SK-N-SH (cell line): ENCODE measurements around the gene ENKD1. TPM values are rescaled to one million over a fixed set of nuclear protein-coding genes. Genes with fewer than 3 reads are reported as not detected.

Experiments used
- CTCF ChIA-PET: fragments of 300-600, 350-600 bp; formaldehyde crosslinking; extraction: SDS; loops from one replicate; lab custom pipeline; 2021; lab: Yijun Ruan, JAX
- POLR2A ChIA-PET: fragments of 350-600 bp; sonication (Branson Sonifier 250); formaldehyde crosslinking; extraction: SDS; loops from one replicate; lab custom pipeline; 2020; ENCODE audit warnings: antibody characterized with exemption, inconsistent platforms; lab: Yijun Ruan, JAX
- DNase-seq: peaks from one replicate; pipeline ENCODE4 v3.0.0; 2012
- H2AFZ ChIP-seq: fragments of 200-600 bp; sonication (generic); 2 replicates; pipeline ENCODE4 v1.8.1; 2016; ENCODE audit warnings: antibody characterized with exemption, mild to moderate bottlenecking, low read depth
- H3F3A ChIP-seq: fragments of 200-600 bp; sonication (generic); replicated peaks from 2 replicates; pipeline ENCODE3; 2016; ENCODE audit warnings: antibody characterized with exemption, mild to moderate bottlenecking; ENCODE audit not compliant: insufficient read depth
- H3K27ac ChIP-seq, 2 experiments: fragments of 200-500 bp in 1 of 2; fragments of 200-600 bp in 1 of 2; sonication (Bioruptor generic) in 1 of 2; sonication (generic), shearing (Covaris generic) in 1 of 2; 2 replicates each; pipeline versions ENCODE4 v1.5.1 to v1.6.1; 2014 to 2016; ENCODE audit warnings: low read depth in 2 of 2, inconsistent platforms in 1 of 2, low read length in 1 of 2, mild to moderate bottlenecking in 1 of 2, mixed read lengths in 1 of 2
- H3K27me3 ChIP-seq: fragments of 200-600 bp; sonication (generic), shearing (Covaris generic); 2 replicates; pipeline ENCODE4 v1.6.1; 2016; ENCODE audit warnings: mixed run types; ENCODE audit not compliant: insufficient read depth
- H3K36me3 ChIP-seq, 2 experiments: fragments of 200-500 bp in 1 of 2; fragments of 200-600 bp in 1 of 2; sonication (Bioruptor generic) in 1 of 2; sonication (generic) in 1 of 2; replicated peaks in 1 of 2; 2 replicates each; pipeline versions ENCODE3 to v1.5.1; 2014 to 2016; ENCODE audit warnings: low read length in 1 of 2, mild to moderate bottlenecking in 1 of 2; ENCODE audit not compliant: insufficient read depth in 2 of 2, control insufficient read depth in 1 of 2
- H3K4me1 ChIP-seq, 2 experiments: fragments of 200-500 bp in 1 of 2; fragments of 200-600 bp in 1 of 2; sonication (Bioruptor generic) in 1 of 2; sonication (generic), shearing (Covaris generic) in 1 of 2; 2 replicates each; pipeline versions ENCODE4 v1.5.1 to v1.6.1; 2014 to 2016; ENCODE audit warnings: low read depth in 1 of 2, low read length in 1 of 2, mixed run types in 1 of 2; ENCODE audit not compliant: insufficient read depth in 2 of 2, control insufficient read depth in 1 of 2
- H3K4me2 ChIP-seq: fragments of 200-600 bp; sonication (generic), shearing (Covaris generic); 2 replicates; pipeline ENCODE4 v1.6.1; 2017; ENCODE audit warnings: mixed run types
- H3K4me3 ChIP-seq, 2 experiments: fragments of 200-500 bp in 1 of 2; fragments of 200-600 bp in 1 of 2; sonication (Bioruptor generic) in 1 of 2; sonication (generic), shearing (Covaris generic) in 1 of 2; 2 replicates each; pipeline versions ENCODE4 v1.5.1 to v1.8.1; 2014 to 2016; ENCODE audit warnings: low read depth in 2 of 2, inconsistent platforms in 1 of 2, low read length in 1 of 2, mild to moderate bottlenecking in 1 of 2, mixed read lengths in 1 of 2, moderate library complexity in 1 of 2
- H3K79me2 ChIP-seq: fragments of 200-600 bp; sonication (generic); 2 replicates; pipeline ENCODE4 v1.8.1; 2017; ENCODE audit warnings: mild to moderate bottlenecking; ENCODE audit not compliant: insufficient read depth
- H3K9ac ChIP-seq: fragments of 200-600 bp; sonication (generic); 2 replicates; pipeline ENCODE4 v1.6.1; 2017; ENCODE audit warnings: mixed run types
- H3K9me2 ChIP-seq: fragments of 200-600 bp; sonication (generic); 2 replicates; pipeline ENCODE4 v1.6.1; 2017; ENCODE audit warnings: mixed run types
- H3K9me3 ChIP-seq: fragments of 200-600 bp; sonication (generic); 2 replicates; pipeline ENCODE4 v1.6.1; 2017; ENCODE audit warnings: mixed run types, mild to moderate bottlenecking, moderate library complexity
- H4K20me1 ChIP-seq: fragments of 200-600 bp; sonication (generic); 2 replicates; pipeline ENCODE4 v1.6.1; 2017; ENCODE audit warnings: mild to moderate bottlenecking, mixed run types; ENCODE audit not compliant: insufficient read depth
- CHD2 ChIP-seq: fragments of 150-350 bp; IDR thresholded peaks from 2 replicates; pipeline ENCODE4 v1.6.1; 2018; ENCODE audit warnings: low read length; ENCODE audit not compliant: partially characterized antibody
- FOXJ3 ChIP-seq: sonication (generic); formaldehyde crosslinking; IDR thresholded peaks from 2 replicates; pipeline ENCODE4 v1.5.1; 2020; ENCODE audit warnings: mild to moderate bottlenecking, missing genetic modification reagents
- GABPA ChIP-seq: IDR thresholded peaks from 2 replicates; pipeline ENCODE4 v1.4.0; 2012; ENCODE audit warnings: low read depth, mild to moderate bottlenecking
- MEF2A ChIP-seq: IDR thresholded peaks from 2 replicates; pipeline ENCODE4 v1.4.0; 2012; ENCODE audit warnings: low read depth, borderline replicate concordance
- MXI1 ChIP-seq: IDR thresholded peaks from 2 replicates; pipeline ENCODE4 v1.6.1; 2012; ENCODE audit warnings: mild to moderate bottlenecking, low read depth, low read length, improper control_type of control experiment
- NFIC ChIP-seq: IDR thresholded peaks from 2 replicates; pipeline ENCODE4 v1.4.0; 2012; ENCODE audit warnings: borderline replicate concordance
- NRF1 ChIP-seq: IDR thresholded peaks from 2 replicates; pipeline ENCODE4 v1.6.1; 2012; ENCODE audit warnings: low read depth, mild to moderate bottlenecking, low read length
- RAD21 ChIP-seq: IDR thresholded peaks from 2 replicates; pipeline ENCODE4 v1.6.1; 2012; ENCODE audit warnings: mild to moderate bottlenecking, low read length
- RCOR1 ChIP-seq: fragments of 150-350 bp; IDR thresholded peaks from 2 replicates; pipeline ENCODE4 v1.6.1; 2017; ENCODE audit warnings: antibody characterized with exemption, low read length
- RFX5 ChIP-seq: IDR thresholded peaks from 2 replicates; pipeline ENCODE4 v1.6.1; 2012; ENCODE audit warnings: mild to moderate bottlenecking, improper control_type of control experiment, low read length
- SMC3 ChIP-seq: IDR thresholded peaks from 2 replicates; pipeline ENCODE4 v1.6.1; 2012; ENCODE audit warnings: low read depth, low read length, improper control_type of control experiment
- TEAD4 ChIP-seq: IDR thresholded peaks from 2 replicates; pipeline ENCODE4 v1.4.0; 2012; ENCODE audit warnings: mild to moderate bottlenecking, borderline replicate concordance; ENCODE audit not compliant: insufficient read depth
- YY1 ChIP-seq: IDR thresholded peaks from 2 replicates; pipeline ENCODE4 v1.4.0; 2012; ENCODE audit warnings: low read depth, mild to moderate bottlenecking
- WGBS: methylation state at CpG from one replicate; pipeline ENCODE4 v1.1.6; 2017; ENCODE audit warnings: low lambda C conversion rate; 5-methylcytosine and 5-hydroxymethylcytosine counted together
- polyA plus RNA-seq, 3 experiments: library from polyadenylated mRNA; depleted of rRNA; stranded (reverse); fragments of >200 nt; gene quantifications; 2 replicates each; pipeline ENCODE4 v1.2.3, GENCODE V29; 2012
- TF ChIP-seq, protein P1 (sequence below): fragments of 200-600 bp; sonication (generic); IDR thresholded peaks from 2 replicates; pipeline ENCODE4 v1.6.1; 2017; ENCODE audit warnings: antibody characterized with exemption, mild to moderate bottlenecking, moderate library complexity
- TF ChIP-seq, protein P2 (sequence below): IDR thresholded peaks from 2 replicates; pipeline ENCODE4 v1.6.1; 2012; ENCODE audit warnings: mild to moderate bottlenecking, low read depth, low read length, moderate library complexity
- TF ChIP-seq, protein P3 (sequence below): IDR thresholded peaks from 2 replicates; pipeline ENCODE4 v1.4.0; 2012; ENCODE audit warnings: low read depth, borderline replicate concordance
- TF ChIP-seq, protein P4 (sequence below): IDR thresholded peaks from 2 replicates; pipeline ENCODE4 v1.4.0; 2012; ENCODE audit warnings: low read depth
- TF ChIP-seq, protein P5 (sequence below): IDR thresholded peaks from 2 replicates; pipeline ENCODE4 v1.4.0; 2012; ENCODE audit warnings: low read depth, borderline replicate concordance

The ENKD1 gene
- polyA plus RNA-seq, 1 of the 3 experiments (the other 2 are of a cell fraction), result 21.0 TPM

DNA sequence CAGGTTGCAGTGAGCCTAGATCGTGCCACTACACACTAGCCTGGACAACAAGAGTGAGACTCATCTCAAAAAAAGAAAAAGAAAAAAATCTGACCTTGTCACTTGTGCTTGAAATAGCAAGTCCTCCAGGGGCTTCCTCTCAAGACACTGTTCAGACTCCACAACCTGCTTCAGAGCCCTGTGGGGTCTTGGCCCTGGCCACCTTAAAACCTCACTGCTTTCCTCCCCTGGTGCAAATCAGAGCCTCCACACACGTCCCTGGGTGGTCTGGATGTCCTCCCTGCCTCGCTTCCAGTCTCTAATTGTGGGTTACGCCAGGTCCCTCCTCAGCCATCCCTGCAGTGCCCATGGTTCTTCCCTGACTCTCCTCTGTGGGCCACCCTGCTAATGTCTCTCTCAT lies 11.2 kb downstream of the ENKD1 start (continued):
- TF ChIP-seq, protein P1, sequence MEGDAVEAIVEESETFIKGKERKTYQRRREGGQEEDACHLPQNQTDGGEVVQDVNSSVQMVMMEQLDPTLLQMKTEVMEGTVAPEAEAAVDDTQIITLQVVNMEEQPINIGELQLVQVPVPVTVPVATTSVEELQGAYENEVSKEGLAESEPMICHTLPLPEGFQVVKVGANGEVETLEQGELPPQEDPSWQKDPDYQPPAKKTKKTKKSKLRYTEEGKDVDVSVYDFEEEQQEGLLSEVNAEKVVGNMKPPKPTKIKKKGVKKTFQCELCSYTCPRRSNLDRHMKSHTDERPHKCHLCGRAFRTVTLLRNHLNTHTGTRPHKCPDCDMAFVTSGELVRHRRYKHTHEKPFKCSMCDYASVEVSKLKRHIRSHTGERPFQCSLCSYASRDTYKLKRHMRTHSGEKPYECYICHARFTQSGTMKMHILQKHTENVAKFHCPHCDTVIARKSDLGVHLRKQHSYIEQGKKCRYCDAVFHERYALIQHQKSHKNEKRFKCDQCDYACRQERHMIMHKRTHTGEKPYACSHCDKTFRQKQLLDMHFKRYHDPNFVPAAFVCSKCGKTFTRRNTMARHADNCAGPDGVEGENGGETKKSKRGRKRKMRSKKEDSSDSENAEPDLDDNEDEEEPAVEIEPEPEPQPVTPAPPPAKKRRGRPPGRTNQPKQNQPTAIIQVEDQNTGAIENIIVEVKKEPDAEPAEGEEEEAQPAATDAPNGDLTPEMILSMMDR, result no peak
- no peak for TF ChIP-seq SMC3
- TF ChIP-seq, protein P2, sequence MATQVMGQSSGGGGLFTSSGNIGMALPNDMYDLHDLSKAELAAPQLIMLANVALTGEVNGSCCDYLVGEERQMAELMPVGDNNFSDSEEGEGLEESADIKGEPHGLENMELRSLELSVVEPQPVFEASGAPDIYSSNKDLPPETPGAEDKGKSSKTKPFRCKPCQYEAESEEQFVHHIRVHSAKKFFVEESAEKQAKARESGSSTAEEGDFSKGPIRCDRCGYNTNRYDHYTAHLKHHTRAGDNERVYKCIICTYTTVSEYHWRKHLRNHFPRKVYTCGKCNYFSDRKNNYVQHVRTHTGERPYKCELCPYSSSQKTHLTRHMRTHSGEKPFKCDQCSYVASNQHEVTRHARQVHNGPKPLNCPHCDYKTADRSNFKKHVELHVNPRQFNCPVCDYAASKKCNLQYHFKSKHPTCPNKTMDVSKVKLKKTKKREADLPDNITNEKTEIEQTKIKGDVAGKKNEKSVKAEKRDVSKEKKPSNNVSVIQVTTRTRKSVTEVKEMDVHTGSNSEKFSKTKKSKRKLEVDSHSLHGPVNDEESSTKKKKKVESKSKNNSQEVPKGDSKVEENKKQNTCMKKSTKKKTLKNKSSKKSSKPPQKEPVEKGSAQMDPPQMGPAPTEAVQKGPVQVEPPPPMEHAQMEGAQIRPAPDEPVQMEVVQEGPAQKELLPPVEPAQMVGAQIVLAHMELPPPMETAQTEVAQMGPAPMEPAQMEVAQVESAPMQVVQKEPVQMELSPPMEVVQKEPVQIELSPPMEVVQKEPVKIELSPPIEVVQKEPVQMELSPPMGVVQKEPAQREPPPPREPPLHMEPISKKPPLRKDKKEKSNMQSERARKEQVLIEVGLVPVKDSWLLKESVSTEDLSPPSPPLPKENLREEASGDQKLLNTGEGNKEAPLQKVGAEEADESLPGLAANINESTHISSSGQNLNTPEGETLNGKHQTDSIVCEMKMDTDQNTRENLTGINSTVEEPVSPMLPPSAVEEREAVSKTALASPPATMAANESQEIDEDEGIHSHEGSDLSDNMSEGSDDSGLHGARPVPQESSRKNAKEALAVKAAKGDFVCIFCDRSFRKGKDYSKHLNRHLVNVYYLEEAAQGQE, result no peak
- no peak for TF ChIP-seq GABPA

DNA sequence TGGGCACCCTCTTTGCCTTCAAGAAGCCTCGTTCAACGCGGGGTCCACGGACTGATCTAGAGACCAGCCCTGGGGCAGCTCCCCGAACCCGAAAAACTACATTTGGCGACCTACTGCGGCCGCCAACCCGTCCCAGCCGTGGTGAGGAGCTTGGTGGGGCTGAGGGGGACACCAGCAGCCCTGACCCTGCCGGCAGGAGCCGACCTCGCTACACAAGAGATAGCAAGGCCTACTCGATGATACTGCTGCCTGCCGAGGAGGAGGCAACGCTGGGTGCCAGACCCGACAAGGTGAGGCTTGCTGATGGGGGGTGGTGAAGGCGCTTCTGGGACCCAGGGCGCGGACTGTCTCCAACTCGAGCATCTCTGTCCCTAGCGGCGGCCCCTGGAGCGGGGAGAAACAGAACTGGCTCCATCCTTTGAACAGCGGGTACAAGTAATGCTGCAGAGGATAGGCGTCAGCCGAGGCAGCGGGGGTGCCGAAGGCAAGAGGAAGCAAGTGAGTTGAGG lies 12.1 kb downstream of the ENKD1 start:
- Histone ChIP-seq H3K4me1 (peaks cover 0 to 20% of the 10 kb centered on the region in 2 experiments; a peak in 1 of 4 replicates), H3K27me3 (no peaks in the 10 kb centered on the region), H3K9me3 (no peaks in the 10 kb centered on the region), H3K4me2 (peak overlapping the region; percentile 94; the same call in 1 of the 2 replicates), H3K27ac (no peak overlapping the region), H2AFZ (no peak overlapping the region), H3K79me2 (peaks cover 11% of the 10 kb centered on the region), H3F3A (peaks cover 4% of the 10 kb centered on the region), H3K36me3 (peaks cover 0 to 13% of the 10 kb centered on the region in 2 experiments), H3K4me3 (no peak overlapping the region; a peak in 1 of 4 replicates), H3K9me2 (no peaks in the 10 kb centered on the region), H3K9ac (no peak overlapping the region), H4K20me1 (peaks cover 7% of the 10 kb centered on the region; the same call in 1 of the 2 replicates)
- TF ChIP-seq RFX5 (no peak), CHD2 (no peak), SMC3 (no peak), YY1 (no peak), TEAD4 (no peak), MXI1 (no peak), NRF1 (no peak), MEF2A (no peak), RCOR1 (no peak), FOXJ3 (CRISPR knock-in tag) (no peak), NFIC (no peak), RAD21 (no peak)
- TF ChIP-seq, protein P3, sequence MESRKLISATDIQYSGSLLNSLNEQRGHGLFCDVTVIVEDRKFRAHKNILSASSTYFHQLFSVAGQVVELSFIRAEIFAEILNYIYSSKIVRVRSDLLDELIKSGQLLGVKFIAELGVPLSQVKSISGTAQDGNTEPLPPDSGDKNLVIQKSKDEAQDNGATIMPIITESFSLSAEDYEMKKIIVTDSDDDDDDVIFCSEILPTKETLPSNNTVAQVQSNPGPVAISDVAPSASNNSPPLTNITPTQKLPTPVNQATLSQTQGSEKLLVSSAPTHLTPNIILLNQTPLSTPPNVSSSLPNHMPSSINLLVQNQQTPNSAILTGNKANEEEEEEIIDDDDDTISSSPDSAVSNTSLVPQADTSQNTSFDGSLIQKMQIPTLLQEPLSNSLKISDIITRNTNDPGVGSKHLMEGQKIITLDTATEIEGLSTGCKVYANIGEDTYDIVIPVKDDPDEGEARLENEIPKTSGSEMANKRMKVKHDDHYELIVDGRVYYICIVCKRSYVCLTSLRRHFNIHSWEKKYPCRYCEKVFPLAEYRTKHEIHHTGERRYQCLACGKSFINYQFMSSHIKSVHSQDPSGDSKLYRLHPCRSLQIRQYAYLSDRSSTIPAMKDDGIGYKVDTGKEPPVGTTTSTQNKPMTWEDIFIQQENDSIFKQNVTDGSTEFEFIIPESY, result no peak
- TF ChIP-seq, protein P1, result no peak
- TF ChIP-seq, protein P4, sequence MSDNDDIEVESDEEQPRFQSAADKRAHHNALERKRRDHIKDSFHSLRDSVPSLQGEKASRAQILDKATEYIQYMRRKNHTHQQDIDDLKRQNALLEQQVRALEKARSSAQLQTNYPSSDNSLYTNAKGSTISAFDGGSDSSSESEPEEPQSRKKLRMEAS, result no peak
- TF ChIP-seq, protein P5, sequence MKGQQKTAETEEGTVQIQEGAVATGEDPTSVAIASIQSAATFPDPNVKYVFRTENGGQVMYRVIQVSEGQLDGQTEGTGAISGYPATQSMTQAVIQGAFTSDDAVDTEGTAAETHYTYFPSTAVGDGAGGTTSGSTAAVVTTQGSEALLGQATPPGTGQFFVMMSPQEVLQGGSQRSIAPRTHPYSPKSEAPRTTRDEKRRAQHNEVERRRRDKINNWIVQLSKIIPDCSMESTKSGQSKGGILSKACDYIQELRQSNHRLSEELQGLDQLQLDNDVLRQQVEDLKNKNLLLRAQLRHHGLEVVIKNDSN, result no peak
- no peak for DNase-seq
- POLR2A ChIA-PET, result no interaction called here
- WGBS, result 84% methylated on average over 15 of the region's 30 CpGs
- CTCF ChIA-PET, result interaction anchor here (1.0 to 6.6 kb wide), 2 partner anchors 9 to 132 kb away, joined by 6 to 43 read pairs; partner anchors contain the start of gene CARMIL2
